ENCODE results near the gene RAB20. TPM values are rescaled to one million over a fixed set of nuclear protein-coding genes. Genes with fewer than 3 reads are reported as not detected.
A peak's percentile ranks its signal among the peaks of the same experiment; 100 is the strongest.

The RAB20 gene
- total RNA-seq, 1 experiment from 2014 or later = 10.6 TPM

DNA sequence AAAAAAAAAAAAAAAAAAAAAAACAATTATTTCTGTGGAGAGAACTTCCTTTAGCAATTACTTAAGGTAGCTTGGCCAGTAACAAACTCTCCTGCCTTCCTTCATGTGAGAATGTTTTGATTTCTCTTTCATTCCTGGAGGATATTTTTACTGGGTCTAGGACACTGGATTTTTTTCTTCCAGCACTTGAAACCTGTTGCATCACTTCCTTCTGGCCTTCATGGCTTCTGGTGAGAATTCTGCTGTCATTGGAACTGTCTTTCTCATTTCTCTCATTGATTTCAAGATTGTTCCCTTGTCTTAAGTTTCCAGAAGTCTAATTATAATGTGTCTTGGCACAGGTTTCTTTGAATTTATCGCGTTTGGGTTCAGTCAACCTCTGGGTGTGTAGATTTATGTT lies 19.3 kb upstream of the RAB20 start:
- Histone ChIP-seq H3K4me2 (ENCODE audit: low read length) (no peak overlapping the region), H3K27me3 (ENCODE audit: insufficient read depth, low read length) (no peaks in the 10 kb centered on the region), H3K4me1 (ENCODE audit: control insufficient read depth in 1 of 2, insufficient read depth in 2 of 2, low read length in 2 of 2) (peaks cover 0 to 5% of the 10 kb centered on the region in 2 experiments; a peak in 2 of 4 replicates), H3K9ac (ENCODE audit: low read length) (no peak overlapping the region), H3K9me3 (ENCODE audit: control insufficient read depth in 1 of 2, insufficient read depth in 1 of 2, low read depth in 1 of 2, low read length in 2 of 2) (no peaks in the 10 kb centered on the region), H3K4me3 (replicated peaks in 1 of 2; ENCODE audit: low read depth in 1 of 2, low read length in 2 of 2) (no peak overlapping the region), H3K27ac (ENCODE audit: low read depth, low read length) (no peak overlapping the region), H4K20me1 (ENCODE audit: insufficient read depth) (no peaks in the 10 kb centered on the region), H2AFZ (ENCODE audit: low read depth, low read length, poor library complexity, severe bottlenecking) (no peak overlapping the region), H3K9me2 (ENCODE audit: insufficient read depth) (no peaks in the 10 kb centered on the region), H3K79me2 (ENCODE audit: insufficient read depth, low read length) (no peaks in the 10 kb centered on the region), H3K36me3 (ENCODE audit: control insufficient read depth in 1 of 2, insufficient read depth in 2 of 2, low read length in 2 of 2) (no peaks in the 10 kb centered on the region)
- ATAC-seq (no peak), DNase-seq (ENCODE audit: low read depth, low spot score) (no peak)
- TF ChIP-seq FOSL1 (IDR thresholded peaks at IDR 0.05; ENCODE audit: low read depth) = no peak
- peak; percentile 30; the same call in 1 of the 2 replicates for TF ChIP-seq CEBPB (IDR thresholded peaks at IDR 0.05; ENCODE audit: low read depth)
- no peak for TF ChIP-seq EGR1 (IDR thresholded peaks at IDR 0.05; ENCODE audit: low read depth)
- intact Hi-C loops (cut with micrococcal nuclease) = no loop called here
- CTCF ChIA-PET = interaction anchor here (0.6 kb wide), 1 partner anchor 13 kb away, joined by 4 read pairs; no protein-coding TSS in a partner anchor
- RAD21 ChIA-PET (ENCODE audit: low non-redundant PET in 1 of 2, low total read pairs in 2 of 2, uncharacterized antibody in 2 of 2, unreplicated experiment in 2 of 2) = no interaction called here
- POLR2A ChIA-PET = no interaction called here
- no TSS peak for BruUV-seq (replicated peaks)

DNA sequence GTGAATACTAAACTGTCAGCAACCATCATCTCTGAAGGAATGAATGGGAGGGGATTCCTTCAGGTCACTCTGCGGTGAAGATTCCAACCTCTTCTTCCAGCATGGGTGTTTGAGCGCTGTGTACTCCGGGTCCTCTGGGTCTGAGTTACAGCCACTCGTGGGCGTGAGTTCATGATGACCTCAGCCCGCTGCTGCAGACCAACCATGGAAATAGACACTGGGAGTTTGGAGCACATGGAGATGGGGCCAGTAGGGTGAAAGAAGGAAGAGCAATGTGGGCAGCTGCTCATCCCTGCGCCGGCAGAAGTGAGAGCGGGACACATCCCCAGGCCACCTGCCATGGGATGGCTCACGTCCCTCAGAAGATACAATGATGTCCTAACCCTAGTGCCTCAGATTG lies 16.8 kb upstream of the RAB20 start:
- no peaks in the 10 kb centered on the region for H3K79me2 ChIP-seq (ENCODE audit: insufficient read depth, low read length)
- no peaks in the 10 kb centered on the region for H3K36me3 ChIP-seq (ENCODE audit: control insufficient read depth in 1 of 2, insufficient read depth in 2 of 2, low read length in 2 of 2)
- BruUV-seq (replicated peaks) = no TSS peak
- no peak overlapping the region for H3K9ac ChIP-seq (ENCODE audit: low read length)
- H3K9me2 ChIP-seq (ENCODE audit: insufficient read depth) = no peaks in the 10 kb centered on the region
- H3K4me3 ChIP-seq (replicated peaks in 1 of 2; ENCODE audit: low read depth in 1 of 2, low read length in 2 of 2) = no peak overlapping the region
- ChIA-PET RAD21 (ENCODE audit: low non-redundant PET in 1 of 2, low total read pairs in 2 of 2, uncharacterized antibody in 2 of 2, unreplicated experiment in 2 of 2) (no interaction called here), POLR2A (no interaction called here), CTCF (no interaction called here)
- peaks cover 3 to 13% of the 10 kb centered on the region in 2 experiments for H3K4me1 ChIP-seq (ENCODE audit: control insufficient read depth in 1 of 2, insufficient read depth in 2 of 2, low read length in 2 of 2)
- intact Hi-C loops (cut with micrococcal nuclease) = no loop called here
- no peak overlapping the region for H2AFZ ChIP-seq (ENCODE audit: low read depth, low read length, poor library complexity, severe bottlenecking)
- H3K27ac ChIP-seq (ENCODE audit: low read depth, low read length) = no peak overlapping the region
- ATAC-seq (no peak), DNase-seq (ENCODE audit: low read depth, low spot score) (no peak)
- H3K9me3 ChIP-seq (ENCODE audit: control insufficient read depth in 1 of 2, insufficient read depth in 1 of 2, low read depth in 1 of 2, low read length in 2 of 2) = no peaks in the 10 kb centered on the region
- no peaks in the 10 kb centered on the region for H4K20me1 ChIP-seq (ENCODE audit: insufficient read depth)
- H3K4me2 ChIP-seq (ENCODE audit: low read length) = no peak overlapping the region
- H3K27me3 ChIP-seq (ENCODE audit: insufficient read depth, low read length) = no peaks in the 10 kb centered on the region
- TF ChIP-seq, protein P1, sequence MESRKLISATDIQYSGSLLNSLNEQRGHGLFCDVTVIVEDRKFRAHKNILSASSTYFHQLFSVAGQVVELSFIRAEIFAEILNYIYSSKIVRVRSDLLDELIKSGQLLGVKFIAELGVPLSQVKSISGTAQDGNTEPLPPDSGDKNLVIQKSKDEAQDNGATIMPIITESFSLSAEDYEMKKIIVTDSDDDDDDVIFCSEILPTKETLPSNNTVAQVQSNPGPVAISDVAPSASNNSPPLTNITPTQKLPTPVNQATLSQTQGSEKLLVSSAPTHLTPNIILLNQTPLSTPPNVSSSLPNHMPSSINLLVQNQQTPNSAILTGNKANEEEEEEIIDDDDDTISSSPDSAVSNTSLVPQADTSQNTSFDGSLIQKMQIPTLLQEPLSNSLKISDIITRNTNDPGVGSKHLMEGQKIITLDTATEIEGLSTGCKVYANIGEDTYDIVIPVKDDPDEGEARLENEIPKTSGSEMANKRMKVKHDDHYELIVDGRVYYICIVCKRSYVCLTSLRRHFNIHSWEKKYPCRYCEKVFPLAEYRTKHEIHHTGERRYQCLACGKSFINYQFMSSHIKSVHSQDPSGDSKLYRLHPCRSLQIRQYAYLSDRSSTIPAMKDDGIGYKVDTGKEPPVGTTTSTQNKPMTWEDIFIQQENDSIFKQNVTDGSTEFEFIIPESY (IDR thresholded peaks at IDR 0.05; ENCODE audit: extremely low read depth, insufficient replicate concordance, low read length) = no peak

All from HCT116 (cell line).